ENCODE results near the gene ATE1.

The ATE1 gene

DNA sequence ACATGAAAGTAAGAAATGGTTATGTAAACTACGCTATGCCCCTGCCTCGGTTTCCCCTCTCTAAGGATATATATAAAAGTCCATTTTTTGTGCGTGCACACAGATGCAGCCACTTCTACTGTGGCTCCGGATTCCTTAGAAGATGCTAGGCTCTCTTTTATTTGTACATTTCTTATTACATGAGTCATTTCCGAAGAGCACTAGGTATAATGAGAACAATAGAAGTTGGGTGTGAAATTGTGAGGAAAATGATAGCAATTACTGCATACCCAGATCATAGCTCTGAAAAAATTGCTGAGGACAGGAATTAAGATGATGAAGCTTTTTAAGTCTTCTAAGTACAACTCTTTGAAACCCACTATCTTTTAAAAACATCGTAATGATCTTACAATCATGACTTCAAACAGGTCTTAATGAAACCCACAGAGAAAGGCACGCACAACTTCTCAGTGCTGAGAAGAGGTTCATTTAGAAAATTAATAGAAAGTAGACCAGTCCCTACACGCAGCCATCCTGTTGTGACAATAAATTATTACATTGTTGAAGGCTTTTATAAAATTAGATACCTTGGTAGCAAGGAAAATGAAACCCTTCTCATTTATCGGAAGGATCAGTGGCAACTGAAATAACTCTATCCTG, 233.4 kb downstream of the ATE1 start:
- no peak overlapping the region for H3K27ac ChIP-seq
- TF ChIP-seq, protein P1, sequence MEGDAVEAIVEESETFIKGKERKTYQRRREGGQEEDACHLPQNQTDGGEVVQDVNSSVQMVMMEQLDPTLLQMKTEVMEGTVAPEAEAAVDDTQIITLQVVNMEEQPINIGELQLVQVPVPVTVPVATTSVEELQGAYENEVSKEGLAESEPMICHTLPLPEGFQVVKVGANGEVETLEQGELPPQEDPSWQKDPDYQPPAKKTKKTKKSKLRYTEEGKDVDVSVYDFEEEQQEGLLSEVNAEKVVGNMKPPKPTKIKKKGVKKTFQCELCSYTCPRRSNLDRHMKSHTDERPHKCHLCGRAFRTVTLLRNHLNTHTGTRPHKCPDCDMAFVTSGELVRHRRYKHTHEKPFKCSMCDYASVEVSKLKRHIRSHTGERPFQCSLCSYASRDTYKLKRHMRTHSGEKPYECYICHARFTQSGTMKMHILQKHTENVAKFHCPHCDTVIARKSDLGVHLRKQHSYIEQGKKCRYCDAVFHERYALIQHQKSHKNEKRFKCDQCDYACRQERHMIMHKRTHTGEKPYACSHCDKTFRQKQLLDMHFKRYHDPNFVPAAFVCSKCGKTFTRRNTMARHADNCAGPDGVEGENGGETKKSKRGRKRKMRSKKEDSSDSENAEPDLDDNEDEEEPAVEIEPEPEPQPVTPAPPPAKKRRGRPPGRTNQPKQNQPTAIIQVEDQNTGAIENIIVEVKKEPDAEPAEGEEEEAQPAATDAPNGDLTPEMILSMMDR (conservative IDR thresholded peaks at IDR 0.05) = no peak

DNA sequence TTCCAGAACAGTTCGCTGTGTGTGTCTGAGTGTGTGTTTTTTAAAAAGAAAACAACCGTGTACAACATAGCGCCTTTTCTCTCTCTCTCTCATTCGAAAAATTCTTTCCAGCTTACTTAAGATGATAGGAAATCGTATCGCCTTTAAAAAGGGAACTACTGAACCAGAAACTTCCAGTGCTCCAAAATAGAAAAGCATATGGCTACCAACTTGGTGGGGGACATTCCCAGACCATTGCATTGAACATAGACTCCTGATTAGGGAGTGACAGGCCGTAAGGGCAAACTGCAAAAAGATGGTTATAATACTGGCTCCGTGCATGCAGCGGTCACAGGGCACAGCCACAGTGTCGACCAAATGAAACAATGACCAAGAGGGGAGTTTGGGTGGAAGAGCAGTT, 235.2 kb downstream of the ATE1 start:
- H3K27ac ChIP-seq = no peak overlapping the region
- TF ChIP-seq, protein P1 (conservative IDR thresholded peaks at IDR 0.05) = no peak

DNA sequence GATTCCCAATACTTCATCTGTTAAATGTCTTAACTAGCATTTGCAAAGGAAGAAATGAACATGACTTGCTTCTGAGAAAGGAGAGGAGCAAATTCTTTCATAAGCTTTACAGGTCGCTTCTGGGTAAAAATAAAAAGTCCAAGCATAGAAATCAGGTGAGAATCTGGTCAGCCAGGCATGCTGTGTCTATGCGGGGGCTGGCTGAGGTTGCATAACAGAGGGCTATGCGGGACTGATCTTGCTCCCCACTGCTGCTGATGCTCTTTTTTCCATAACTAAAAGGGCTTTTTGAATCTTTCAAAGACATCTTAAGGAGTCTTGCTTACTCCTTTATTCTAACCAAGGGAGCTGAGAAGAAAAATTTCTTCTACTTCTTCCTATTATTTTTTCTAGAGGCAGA, 236.9 kb downstream of the ATE1 start:
- TF ChIP-seq, protein P1 (conservative IDR thresholded peaks at IDR 0.05) = no peak
- H3K27ac ChIP-seq = no peak overlapping the region
